K562 (cell line): Measurements from ENCODE around the gene CNMD.

Experiments used
- FOXK1 ChIP-seq: sonication (generic); formaldehyde crosslinking; IDR thresholded peaks from 2 replicates; pipeline ENCODE4 v1.8.0; 2022; ENCODE audit warnings: missing genetic modification reagents, mild to moderate bottlenecking, borderline replicate concordance
- TEAD4 ChIP-seq, 2 experiments: sonication (generic) in 1 of 2; formaldehyde crosslinking in 1 of 2; IDR thresholded peaks; 2 replicates each; pipeline versions ENCODE4 v1.6.1 to v1.8.0; 2012 to 2022; ENCODE audit warnings: borderline replicate concordance in 1 of 2, inconsistent platforms in 1 of 2, low read length in 1 of 2, mild to moderate bottlenecking in 1 of 2, missing genetic modification reagents in 1 of 2

GRCh38 chr13:52785739-52786138 is 46.1 kb upstream of the CNMD start:
- TF ChIP-seq FOXK1 (CRISPR knock-in tag) (no peak), TEAD4 (IDR thresholded peaks at IDR 0.05; ENCODE audit: low read length) (no peak), TEAD4 (CRISPR knock-in tag; IDR thresholded peaks at IDR 0.05; ENCODE audit: borderline replicate concordance) (no peak)
